PC-3 (cell line): Measurements from ENCODE around the gene OR7C1. TPM values are rescaled to one million over a fixed set of nuclear protein-coding genes. Genes with fewer than 3 reads are reported as not detected.

Experiments
- ATAC-seq: fragments of 200-7000 bp; cut with Tn5 transposase; 2 replicates; pipeline ENCODE4 v1.9.1; 2020; ENCODE audit warnings: mild to moderate bottlenecking, moderate library complexity
- BruUV-seq: library from RNA; stranded (reverse); fragments of 400-500 nt; replicated peaks from 2 replicates; lab custom pipeline; 2021; lab: Mats Ljungman, UMichigan
- CTCF ChIA-PET: fragments of 300-600 bp; sonication (Branson Sonifier 250); formaldehyde crosslinking; loops from one replicate; lab custom pipeline; 2022; ENCODE audit warnings: antibody characterized with exemption; lab: Charles Lee
- POLR2A ChIA-PET: fragments of 300-600 bp; sonication (Branson Sonifier 250); formaldehyde crosslinking; loops from one replicate; lab custom pipeline; 2022; ENCODE audit warnings: antibody characterized with exemption; ENCODE audit not compliant: unreplicated experiment; lab: Charles Lee
- DNase-seq: peaks from one replicate; pipeline ENCODE4 v3.0.0-alpha.2; 2015
- H2AFZ ChIP-seq: fragments of 300-600 bp; sonication (generic); 2 replicates; pipeline ENCODE4 v1.6.0; 2016; ENCODE audit warnings: antibody characterized with exemption, low read length
- H3F3A ChIP-seq: fragments of 300-600 bp; sonication (generic); one replicate; pipeline ENCODE4 v1.6.0; 2017; ENCODE audit warnings: antibody characterized with exemption, low read length, control low read depth, mild to moderate bottlenecking; ENCODE audit not compliant: unreplicated experiment
- H3K27ac ChIP-seq: fragments of 300-600 bp; sonication (generic); 2 replicates; pipeline ENCODE4 v1.5.1; 2016; ENCODE audit warnings: mild to moderate bottlenecking, low read length
- H3K27me3 ChIP-seq: fragments of 300-600 bp; sonication (generic); 2 replicates; pipeline ENCODE4 v1.6.1; 2016; ENCODE audit warnings: low read length, mixed read lengths
- H3K36me3 ChIP-seq: fragments of 300-600 bp; sonication (generic); 2 replicates; pipeline ENCODE4 v1.6.1; 2016; ENCODE audit warnings: low read depth, mixed run types, low read length, mixed read lengths
- H3K4me1 ChIP-seq: fragments of 300-600 bp; sonication (generic); 2 replicates; pipeline ENCODE4 v1.5.1; 2016; ENCODE audit warnings: low read length; ENCODE audit not compliant: insufficient read depth
- H3K4me2 ChIP-seq: fragments of 300-600 bp; sonication (generic); 2 replicates; pipeline ENCODE4 v1.6.0; 2016; ENCODE audit warnings: low read length
- H3K4me3 ChIP-seq: fragments of 300-600 bp; sonication (generic); 2 replicates; pipeline ENCODE4 v1.5.1; 2016; ENCODE audit warnings: mild to moderate bottlenecking, low read length, mixed read lengths
- H3K79me2 ChIP-seq: fragments of 300-600 bp; sonication (generic); 2 replicates; pipeline ENCODE4 v1.6.1; 2017; ENCODE audit warnings: low read length, mixed read lengths
- H3K9ac ChIP-seq: fragments of 300-600 bp; sonication (generic); 2 replicates; pipeline ENCODE4 v1.6.0; 2016; ENCODE audit warnings: mild to moderate bottlenecking, low read length
- H3K9me2 ChIP-seq: fragments of 300-600 bp; sonication (generic); replicated peaks from 2 replicates; pipeline ENCODE4 v1.6.1; 2016; ENCODE audit warnings: mixed run types, low read length, mixed read lengths
- H3K9me3 ChIP-seq: fragments of 300-600 bp; sonication (generic); 2 replicates; pipeline ENCODE4 v1.6.1; 2016; ENCODE audit warnings: low read length, mixed read lengths
- H4K20me1 ChIP-seq: fragments of 300-600 bp; sonication (generic); 2 replicates; pipeline ENCODE4 v1.6.1; 2016; ENCODE audit warnings: low read length, mixed read lengths
- EZH2 ChIP-seq: fragments of 300-600 bp; sonication (generic); IDR thresholded peaks from one replicate; pipeline ENCODE4 v1.6.1; 2017; ENCODE audit warnings: antibody characterized with exemption, mild to moderate bottlenecking, low read length; ENCODE audit not compliant: unreplicated experiment
- EZH2phosphoT487 ChIP-seq: fragments of 300-600 bp; sonication (generic); IDR thresholded peaks from 2 replicates; pipeline ENCODE4 v1.6.1; 2018; ENCODE audit warnings: mild to moderate bottlenecking, antibody characterized with exemption, low read length, borderline replicate concordance
- intact Hi-C: fragments of 100-400 bp; cut with micrococcal nuclease; formaldehyde crosslinking; loops from 2 replicates; pipeline ENCODE4 v1.9.0; 2023
- total RNA-seq: library from RNA; depleted of rRNA; stranded (reverse); fragments of >200 nt; gene quantifications from 2 replicates; pipeline ENCODE4 v1.2.3, GENCODE V29; 2014
- TF ChIP-seq, protein P1 (sequence below): fragments of 300-600 bp; sonication (generic); conservative IDR thresholded peaks from 2 replicates; pipeline ENCODE4 v1.5.1; 2017; ENCODE audit warnings: antibody characterized with exemption, low read depth, mild to moderate bottlenecking, low read length

OR7C1 gene
- total RNA-seq, 1 experiment from 2014 or later: not detected

DNA sequence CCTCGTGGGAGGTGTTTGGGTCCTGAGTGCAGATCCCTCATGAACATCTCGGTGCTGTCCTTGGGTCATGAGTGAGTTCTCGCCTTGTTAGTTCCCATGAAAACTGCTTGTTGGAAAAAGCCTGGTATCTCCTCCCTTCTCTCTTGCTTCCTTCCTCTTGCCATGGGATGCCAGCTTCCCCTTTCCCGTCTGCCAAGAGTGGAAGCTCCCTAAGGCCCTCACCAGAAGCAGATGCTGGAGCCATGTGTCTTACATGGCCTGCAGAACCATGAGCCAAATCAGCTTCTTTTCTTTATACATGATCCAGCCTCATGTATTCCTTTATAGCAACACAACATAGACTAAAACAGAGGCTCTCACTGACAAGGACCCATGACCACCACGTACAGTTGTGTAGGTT is 64.8 kb downstream of the OR7C1 start:
- H3K4me2 ChIP-seq: no peak overlapping the region
- POLR2A ChIA-PET: no interaction called here
- ATAC-seq (no peak), DNase-seq (no peak)
- intact Hi-C loops: no loop called here
- H4K20me1 ChIP-seq: no peaks in the 10 kb centered on the region
- H2AFZ ChIP-seq: no peak overlapping the region
- TF ChIP-seq EZH2phosphoT487 (no peak), EZH2 (no peak)
- TF ChIP-seq, protein P1, sequence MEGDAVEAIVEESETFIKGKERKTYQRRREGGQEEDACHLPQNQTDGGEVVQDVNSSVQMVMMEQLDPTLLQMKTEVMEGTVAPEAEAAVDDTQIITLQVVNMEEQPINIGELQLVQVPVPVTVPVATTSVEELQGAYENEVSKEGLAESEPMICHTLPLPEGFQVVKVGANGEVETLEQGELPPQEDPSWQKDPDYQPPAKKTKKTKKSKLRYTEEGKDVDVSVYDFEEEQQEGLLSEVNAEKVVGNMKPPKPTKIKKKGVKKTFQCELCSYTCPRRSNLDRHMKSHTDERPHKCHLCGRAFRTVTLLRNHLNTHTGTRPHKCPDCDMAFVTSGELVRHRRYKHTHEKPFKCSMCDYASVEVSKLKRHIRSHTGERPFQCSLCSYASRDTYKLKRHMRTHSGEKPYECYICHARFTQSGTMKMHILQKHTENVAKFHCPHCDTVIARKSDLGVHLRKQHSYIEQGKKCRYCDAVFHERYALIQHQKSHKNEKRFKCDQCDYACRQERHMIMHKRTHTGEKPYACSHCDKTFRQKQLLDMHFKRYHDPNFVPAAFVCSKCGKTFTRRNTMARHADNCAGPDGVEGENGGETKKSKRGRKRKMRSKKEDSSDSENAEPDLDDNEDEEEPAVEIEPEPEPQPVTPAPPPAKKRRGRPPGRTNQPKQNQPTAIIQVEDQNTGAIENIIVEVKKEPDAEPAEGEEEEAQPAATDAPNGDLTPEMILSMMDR: no peak
- H3K9ac ChIP-seq: no peak overlapping the region
- CTCF ChIA-PET: no interaction called here
- no TSS peak for BruUV-seq
- no peak overlapping the region for H3K27ac ChIP-seq
- no peaks in the 10 kb centered on the region for H3K9me2 ChIP-seq
- no peaks in the 10 kb centered on the region for H3K9me3 ChIP-seq
- H3K4me3 ChIP-seq: no peak overlapping the region
- H3K79me2 ChIP-seq: no peaks in the 10 kb centered on the region
- H3K4me1 ChIP-seq: no peaks in the 10 kb centered on the region
- no peaks in the 10 kb centered on the region for H3K36me3 ChIP-seq
- no peaks in the 10 kb centered on the region for H3K27me3 ChIP-seq
- H3F3A ChIP-seq: no peaks in the 10 kb centered on the region

- H3K79me2 ChIP-seq: no peaks in the 10 kb centered on the region
- H3K9me2 ChIP-seq: no peaks in the 10 kb centered on the region
- H3K9me3 ChIP-seq: no peaks in the 10 kb centered on the region
- no peak overlapping the region for H3K9ac ChIP-seq
- no peaks in the 10 kb centered on the region for H4K20me1 ChIP-seq
- no peaks in the 10 kb centered on the region for H3K27me3 ChIP-seq
- H2AFZ ChIP-seq: no peak overlapping the region
- ATAC-seq: no peak
- TF ChIP-seq EZH2: no peak
- no peak for TF ChIP-seq EZH2phosphoT487
- TF ChIP-seq, protein P1: no peak
- H3F3A ChIP-seq: no peaks in the 10 kb centered on the region
- no peaks in the 10 kb centered on the region for H3K4me1 ChIP-seq
- no peak overlapping the region for H3K27ac ChIP-seq
- DNase-seq: no peak
- no peaks in the 10 kb centered on the region for H3K36me3 ChIP-seq
- BruUV-seq: no TSS peak
- POLR2A ChIA-PET: no interaction called here
- H3K4me2 ChIP-seq: no peak overlapping the region
- intact Hi-C loops: no loop called here
- CTCF ChIA-PET: no interaction called here
- no peak overlapping the region for H3K4me3 ChIP-seq
These were observed 65.8 kb downstream of the OR7C1 start for GRCh38 chr19:14769201-14769600.

- no peak for DNase-seq
- H3K27ac ChIP-seq: no peak overlapping the region
- no peaks in the 10 kb centered on the region for H3K9me3 ChIP-seq
- H3K79me2 ChIP-seq: no peaks in the 10 kb centered on the region
- no peak overlapping the region for H3K9ac ChIP-seq
- intact Hi-C loops: no loop called here
- no peaks in the 10 kb centered on the region for H3K36me3 ChIP-seq
- H3K4me1 ChIP-seq: no peaks in the 10 kb centered on the region
- BruUV-seq: no TSS peak
- ATAC-seq: no peak
- CTCF ChIA-PET: no interaction called here
- no peaks in the 10 kb centered on the region for H3F3A ChIP-seq
- H3K9me2 ChIP-seq: no peaks in the 10 kb centered on the region
- no peak overlapping the region for H3K4me2 ChIP-seq
- TF ChIP-seq EZH2phosphoT487 (no peak), EZH2 (no peak)
- TF ChIP-seq, protein P1: no peak
- H4K20me1 ChIP-seq: no peaks in the 10 kb centered on the region
- no peak overlapping the region for H3K4me3 ChIP-seq
- no peak overlapping the region for H2AFZ ChIP-seq
- no peaks in the 10 kb centered on the region for H3K27me3 ChIP-seq
- POLR2A ChIA-PET: no interaction called here
These were observed 67.0 kb downstream of the OR7C1 start for GRCh38 chr19:14768001-14768400.
